Left lung (tissue), 10 donors: ENCODE data around the gene LMO2. TPM values are rescaled to one million over a fixed set of nuclear protein-coding genes. Genes with fewer than 3 reads are reported as not detected.
A peak's percentile ranks its signal among the peaks of the same experiment; 100 is the strongest.

ENCODE experiments used
- ATAC-seq: fragments of 200-7000 bp; cut with Tn5 transposase; one replicate; pipeline ENCODE4 v1.9.1; 2020; ENCODE audit warnings: moderate library complexity
- DNase-seq, 4 donors: peaks; one replicate each; pipeline ENCODE4 v3.0.0-alpha.2; 2013 to 2020
- H3K27ac ChIP-seq, 2 donors: fragments of 200-600 bp; sonication (generic) in 1 of 2; one replicate each; pipeline versions ENCODE4 v1.5.0 to v1.8.0; 2020 to 2021
- H3K27me3 ChIP-seq, 2 donors: fragments of 200-600 bp; sonication (generic) in 1 of 2; one replicate each; pipeline versions ENCODE4 v1.5.0 to v1.8.0; 2020 to 2021
- H3K36me3 ChIP-seq, 2 donors: fragments of 200-600 bp; sonication (generic) in 1 of 2; one replicate each; pipeline versions ENCODE4 v1.5.0 to v1.8.0; 2020 to 2021
- H3K4me1 ChIP-seq, 2 donors: fragments of 200-600 bp; one replicate each; pipeline ENCODE4 v1.8.0; 2021
- H3K4me3 ChIP-seq, 2 donors: fragments of 200-600 bp; sonication (generic) in 1 of 2; one replicate each; pipeline versions ENCODE4 v1.5.0 to v1.8.0; 2020 to 2021; ENCODE audit warnings: mild to moderate bottlenecking in 1 of 2
- H3K9me3 ChIP-seq, 2 donors: fragments of 200-600 bp; sonication (generic) in 1 of 2; one replicate each; pipeline versions ENCODE4 v1.5.0 to v1.8.0; 2020 to 2021
- intact Hi-C, 2 donors: fragments of 100-400 bp; cut with DNase I; formaldehyde crosslinking; loops; one replicate each; pipeline versions ENCODE4 v1.11.2 to v1.14.2; 2022
- polyA plus RNA-seq, 6 donors: library from polyadenylated mRNA; unstranded; fragments of 120-200 nt; gene quantifications; one replicate each; pipeline ENCODE4 v1.2.1, GENCODE V29; 2013; ENCODE audit not compliant: insufficient read length in 6 of 6
- total RNA-seq, 2 donors: library from RNA; stranded (reverse); fragmentation: NEBNext Ultra II Directional; extraction: Animal tissue kit (Norgen Biotek cat#: 25700); gene quantifications; one replicate each; pipeline ENCODE4 v1.2.1, GENCODE V29; 2021
- TF ChIP-seq, protein P1 (sequence below), 2 donors: fragments of 200-600 bp; sonication (generic) in 1 of 2; IDR thresholded peaks; one replicate each; pipeline versions ENCODE4 v1.5.0 to v1.8.0; 2021; ENCODE audit warnings: antibody characterized with exemption in 2 of 2
- donor health status: DM: no; HTN: yes; CAD: no.
- donor health status: DM: no; HTN: no; CAD: no.

LMO2 gene
- total and polyA plus RNA-seq, 8 donors, result 27.8 to 48.3 (median 42.8) TPM

DNA sequence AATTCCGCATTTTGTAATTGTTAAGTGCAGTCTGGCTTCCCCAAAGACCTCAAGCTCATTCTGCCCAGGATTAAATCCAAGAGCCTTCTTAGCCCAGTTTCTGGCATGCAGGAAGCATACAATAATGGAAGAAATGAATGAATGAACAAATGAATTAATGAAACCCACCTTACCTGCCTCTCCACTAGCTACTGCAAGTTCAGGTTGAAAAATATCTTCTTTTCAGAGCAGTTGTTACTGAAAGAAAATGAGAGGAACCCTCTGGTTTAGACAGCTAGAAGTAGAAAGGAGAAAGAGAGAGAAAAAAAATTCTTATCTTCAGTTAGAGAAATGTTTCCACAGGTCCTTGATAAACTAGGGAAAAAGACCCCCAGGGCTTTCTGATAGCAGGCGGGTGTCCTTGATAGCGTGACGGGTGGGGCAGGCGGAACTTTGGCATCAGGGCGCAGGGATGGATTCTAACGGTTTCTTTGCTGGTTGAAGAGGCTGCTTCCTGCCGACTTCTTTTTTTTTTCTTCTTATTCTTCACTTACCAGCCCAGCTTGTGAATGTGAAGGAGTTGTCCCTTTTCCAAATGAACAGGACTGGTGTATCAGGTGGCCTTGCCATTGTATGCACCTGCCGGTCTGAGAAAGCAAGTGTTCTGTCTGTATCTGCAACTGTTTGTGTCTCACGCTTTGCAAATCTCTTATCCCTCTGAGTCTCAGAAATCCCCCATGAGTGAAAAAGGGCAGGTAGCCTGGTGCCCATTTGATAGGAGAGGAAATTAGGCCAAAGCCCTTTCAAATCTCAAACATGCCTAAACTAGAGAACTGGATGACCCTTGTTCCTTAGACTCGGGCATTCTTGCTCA is 10.0 kb downstream of the LMO2 start:
- H3K4me3 ChIP-seq, result no peak overlapping the region

GRCh38 chr11:33880979-33881378 is 10.9 kb downstream of the LMO2 start:
- TF ChIP-seq, protein P1, sequence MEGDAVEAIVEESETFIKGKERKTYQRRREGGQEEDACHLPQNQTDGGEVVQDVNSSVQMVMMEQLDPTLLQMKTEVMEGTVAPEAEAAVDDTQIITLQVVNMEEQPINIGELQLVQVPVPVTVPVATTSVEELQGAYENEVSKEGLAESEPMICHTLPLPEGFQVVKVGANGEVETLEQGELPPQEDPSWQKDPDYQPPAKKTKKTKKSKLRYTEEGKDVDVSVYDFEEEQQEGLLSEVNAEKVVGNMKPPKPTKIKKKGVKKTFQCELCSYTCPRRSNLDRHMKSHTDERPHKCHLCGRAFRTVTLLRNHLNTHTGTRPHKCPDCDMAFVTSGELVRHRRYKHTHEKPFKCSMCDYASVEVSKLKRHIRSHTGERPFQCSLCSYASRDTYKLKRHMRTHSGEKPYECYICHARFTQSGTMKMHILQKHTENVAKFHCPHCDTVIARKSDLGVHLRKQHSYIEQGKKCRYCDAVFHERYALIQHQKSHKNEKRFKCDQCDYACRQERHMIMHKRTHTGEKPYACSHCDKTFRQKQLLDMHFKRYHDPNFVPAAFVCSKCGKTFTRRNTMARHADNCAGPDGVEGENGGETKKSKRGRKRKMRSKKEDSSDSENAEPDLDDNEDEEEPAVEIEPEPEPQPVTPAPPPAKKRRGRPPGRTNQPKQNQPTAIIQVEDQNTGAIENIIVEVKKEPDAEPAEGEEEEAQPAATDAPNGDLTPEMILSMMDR (IDR thresholded peaks at IDR 0.05), result no peak
- DNase-seq (no peak), ATAC-seq (no peak)
- H3K9me3 ChIP-seq, result no peaks in the 10 kb centered on the region
- peaks cover 0 to 24% of the 10 kb centered on the region in 2 donors for H3K4me1 ChIP-seq
- H3K36me3 ChIP-seq, result no peaks in the 10 kb centered on the region
- no peak overlapping the region for H3K27ac ChIP-seq
- intact Hi-C loops, result no loop called here
- no peak overlapping the region for H3K4me3 ChIP-seq
- H3K27me3 ChIP-seq, result no peaks in the 10 kb centered on the region

More for the DNA sequence above, 10.0 kb downstream of the LMO2 start:
- Histone ChIP-seq H3K27me3 (no peaks in the 10 kb centered on the region), H3K9me3 (no peaks in the 10 kb centered on the region), H3K4me1 (peaks cover 0 to 24% of the 10 kb centered on the region in 2 donors), H3K27ac (peak overlapping the region in 1 of 2 donors; percentile 26), H3K36me3 (no peaks in the 10 kb centered on the region)
- ATAC-seq (no peak), DNase-seq (no peak)
- TF ChIP-seq, protein P1 (IDR thresholded peaks at IDR 0.05), result no peak
- intact Hi-C loops, result no loop called here

- DNase-seq (no peak), ATAC-seq (no peak)
- Histone ChIP-seq H3K4me3 (no peak overlapping the region), H3K27ac (no peak overlapping the region), H3K9me3 (no peaks in the 10 kb centered on the region), H3K36me3 (no peaks in the 10 kb centered on the region), H3K4me1 (peaks cover 0 to 19% of the 10 kb centered on the region in 2 donors), H3K27me3 (no peaks in the 10 kb centered on the region)
- intact Hi-C loops, result no loop called here
- TF ChIP-seq, protein P1 (IDR thresholded peaks at IDR 0.05), result no peak
Observed at GRCh38 chr11:33879375-33879774, 12.5 kb downstream of the LMO2 start.

DNA sequence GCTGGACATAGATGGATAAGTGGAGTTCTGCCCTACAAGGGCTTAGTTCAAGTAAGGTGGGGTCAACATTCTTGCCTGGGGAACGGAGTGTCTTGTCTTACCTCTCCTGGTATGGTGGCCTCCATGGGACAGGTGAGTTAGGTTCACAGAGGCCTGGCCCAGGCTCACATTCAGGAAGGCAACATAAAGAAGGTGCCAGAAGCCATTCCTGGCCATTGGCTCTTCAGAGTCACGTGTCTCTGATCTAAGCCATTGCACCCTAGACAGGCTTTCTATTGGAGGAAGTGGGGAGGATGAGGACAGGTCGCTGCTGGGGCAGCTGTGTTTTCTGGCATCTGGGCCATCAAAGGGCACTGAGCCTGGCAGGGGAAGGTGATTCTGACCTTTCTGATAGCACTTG is 14.8 kb downstream of the LMO2 start:
- no peaks in the 10 kb centered on the region for H3K36me3 ChIP-seq
- ATAC-seq (no peak), DNase-seq (no peak)
- H3K27me3 ChIP-seq, result peaks cover 0 to 1% of the 10 kb centered on the region in 2 donors
- H3K4me1 ChIP-seq, result peaks cover 0 to 42% of the 10 kb centered on the region in 2 donors
- no peaks in the 10 kb centered on the region for H3K9me3 ChIP-seq
- H3K27ac ChIP-seq, result no peak overlapping the region
- intact Hi-C loops, result no loop called here
- TF ChIP-seq, protein P1 (IDR thresholded peaks at IDR 0.05), result no peak
- H3K4me3 ChIP-seq, result no peak overlapping the region

- no peak overlapping the region for H3K27ac ChIP-seq
- intact Hi-C loops, result no loop called here
- no peak overlapping the region for H3K4me3 ChIP-seq
- ATAC-seq, result no peak
- DNase-seq, result no peak
- TF ChIP-seq, protein P1 (IDR thresholded peaks at IDR 0.05), result no peak
- peaks cover 0 to 6% of the 10 kb centered on the region in 2 donors for H3K27me3 ChIP-seq
- H3K36me3 ChIP-seq, result no peaks in the 10 kb centered on the region
- H3K4me1 ChIP-seq, result peaks cover 0 to 42% of the 10 kb centered on the region in 2 donors
- no peaks in the 10 kb centered on the region for H3K9me3 ChIP-seq
Observed at GRCh38 chr11:33875621-33876294, 16.1 kb downstream of the LMO2 start.
